GM21825 (cell line): ENCODE results near the gene PXMP4.
"Not testable (repeated sequence)": the region's sequence is repeated elsewhere in the genome, so short reads cannot be mapped to it uniquely, and the experiment has no call there.

Experiments
- ATAC-seq: cut with Tn5 transposase; IDR thresholded peaks from one replicate; pipeline ENCODE4 v1.9.1; 2021; ENCODE audit warnings: mild to moderate bottlenecking, moderate library complexity; ENCODE audit not compliant: unreplicated experiment

PXMP4 gene

GRCh38 chr20:33719989-33720709, at the start of gene PXMP4:
TSS of gene PXMP4 (minus strand) at chr20:33720310. CDS start at chr20:33720207, 103 bp downstream.
- ATAC-seq, result peak; percentile 92

- ATAC-seq, result no peak
Measured at GRCh38 chr20:33769043-33769442, 48.9 kb upstream of the PXMP4 start.

GRCh38 chr20:33767777-33768138, 47.6 kb upstream of the PXMP4 start:
- ATAC-seq, result no peak

- no peak for ATAC-seq
Measured at GRCh38 chr20:33766686-33767085, 46.6 kb upstream of the PXMP4 start.

- ATAC-seq, result no peak
Measured at GRCh38 chr20:33765592-33765991, 45.5 kb upstream of the PXMP4 start.

GRCh38 chr20:33765099-33765498, 45.0 kb upstream of the PXMP4 start:
- no peak for ATAC-seq

GRCh38 chr20:33761698-33762250, 41.7 kb upstream of the PXMP4 start:
- ATAC-seq, result no peak

GRCh38 chr20:33757458-33757857, 37.3 kb upstream of the PXMP4 start:
- ATAC-seq, result no peak

- ATAC-seq, result no peak
Measured at GRCh38 chr20:33757046-33757445, 36.9 kb upstream of the PXMP4 start.

GRCh38 chr20:33755936-33756490, 35.9 kb upstream of the PXMP4 start:
- ATAC-seq, result not testable (repeated sequence)

- no peak for ATAC-seq
Measured at GRCh38 chr20:33753763-33754162, 33.7 kb upstream of the PXMP4 start.

- ATAC-seq, result no peak
Measured at GRCh38 chr20:33753143-33753542, 33.0 kb upstream of the PXMP4 start.

- ATAC-seq, result no peak
Measured at GRCh38 chr20:33751775-33752174, 31.7 kb upstream of the PXMP4 start.

- no peak for ATAC-seq
Measured at GRCh38 chr20:33746325-33746998, 26.4 kb upstream of the PXMP4 start.

- ATAC-seq, result no peak
Measured at GRCh38 chr20:33744773-33745385, 24.8 kb upstream of the PXMP4 start.

- ATAC-seq, result no peak
Measured at GRCh38 chr20:33744181-33744580, 24.1 kb upstream of the PXMP4 start.

GRCh38 chr20:33740189-33740588, 20.1 kb upstream of the PXMP4 start:
- no peak for ATAC-seq

- ATAC-seq, result no peak
Measured at GRCh38 chr20:33739493-33739892, 19.4 kb upstream of the PXMP4 start.

GRCh38 chr20:33736962-33737361, 16.9 kb upstream of the PXMP4 start:
- ATAC-seq, result no peak

- ATAC-seq, result no peak
Measured at GRCh38 chr20:33733654-33734576, 13.8 kb upstream of the PXMP4 start.
